H1 (cell line): ENCODE measurements around the gene IGSF1. TPM values are rescaled to one million over a fixed set of nuclear protein-coding genes. Genes with fewer than 3 reads are reported as not detected.

ENCODE experiments used
- CTCF ChIA-PET: fragments of 300-600 bp; sonication (Branson Sonifier 250); formaldehyde crosslinking; loops from one replicate; lab custom pipeline; 2021; ENCODE audit not compliant: partially characterized antibody; lab: Charles Lee
- POLR2A ChIA-PET: fragments of 300-600 bp; sonication (Branson Sonifier 250); formaldehyde crosslinking; loops from one replicate; lab custom pipeline; 2021; ENCODE audit warnings: inconsistent platforms; ENCODE audit not compliant: partially characterized antibody; lab: Charles Lee
- DNase-seq, 2 experiments: peaks; one replicate each; pipeline versions ENCODE4 v3.0.0 to v3.0.0-alpha.2; 2010 to 2022; ENCODE audit warnings: low spot score in 2 of 2, low read depth in 1 of 2, mixed read lengths in 1 of 2
- FAIRE-seq: peaks from 2 replicates; lab custom pipeline; 2011; peaks lifted over from hg19 to GRCh38; lab: Jason Lieb, UNC
- H2AFZ ChIP-seq: 2 replicates; pipeline ENCODE4 v1.8.1; 2012; ENCODE audit warnings: low read length, inconsistent platforms
- H2AK5ac ChIP-seq: 2 replicates; pipeline ENCODE4 v1.6.1; 2013; ENCODE audit warnings: low read depth, low read length
- H2BK120ac ChIP-seq: replicated peaks from 2 replicates; pipeline ENCODE3; 2013; ENCODE audit warnings: low read depth, low read length, inconsistent platforms
- H2BK12ac ChIP-seq: 2 replicates; pipeline ENCODE4 v1.6.1; 2013; ENCODE audit warnings: low read depth, low read length
- H2BK15ac ChIP-seq: 2 replicates; pipeline ENCODE4 v1.6.1; 2013; ENCODE audit warnings: low read length
- H2BK20ac ChIP-seq: 2 replicates; pipeline ENCODE4 v1.6.1; 2013; ENCODE audit warnings: low read length
- H2BK5ac ChIP-seq: 2 replicates; pipeline ENCODE4 v1.6.1; 2013; ENCODE audit warnings: low read depth, low read length
- H3K14ac ChIP-seq: 2 replicates; pipeline ENCODE4 v1.6.1; 2013; ENCODE audit warnings: inconsistent platforms; ENCODE audit not compliant: insufficient read length
- H3K18ac ChIP-seq: 2 replicates; pipeline ENCODE4 v1.6.1; 2013; ENCODE audit warnings: low read length; ENCODE audit errors: extremely low read depth
- H3K23ac ChIP-seq: 2 replicates; pipeline ENCODE4 v1.6.1; 2013; ENCODE audit warnings: inconsistent platforms; ENCODE audit not compliant: insufficient read length
- H3K23me2 ChIP-seq: 2 replicates; pipeline ENCODE4 v1.6.1; 2013; ENCODE audit warnings: low read depth, low read length
- H3K27ac ChIP-seq: 2 replicates; pipeline ENCODE4 v1.6.1; 2011; ENCODE audit warnings: low read depth, low read length, inconsistent platforms
- H3K27me3 ChIP-seq, 4 experiments: replicated peaks in 1 of 4; 1 replicate in 1 of 4; 2 replicates in 3 of 4; pipeline versions ENCODE4 v1.6.1 to v1.8.1; 2011 to 2013; ENCODE audit warnings: low read length in 3 of 4, mild to moderate bottlenecking in 3 of 4, inconsistent platforms in 2 of 4, mixed read lengths in 2 of 4, moderate library complexity in 1 of 4; ENCODE audit not compliant: control insufficient read depth in 3 of 4, insufficient read depth in 3 of 4; ENCODE audit errors: extremely low read depth in 1 of 4
- H3K36me3 ChIP-seq, 4 experiments: 2 replicates each; pipeline versions ENCODE4 v1.6.1 to v1.8.1; 2011 to 2013; ENCODE audit warnings: mild to moderate bottlenecking in 4 of 4, low read length in 3 of 4, moderate library complexity in 2 of 4, control low read depth in 1 of 4, inconsistent platforms in 1 of 4; ENCODE audit not compliant: insufficient read depth in 4 of 4, control insufficient read depth in 2 of 4
- H3K4ac ChIP-seq: replicated peaks from 2 replicates; pipeline ENCODE3; 2013; ENCODE audit warnings: low read length, low read depth, mixed read lengths, inconsistent platforms; ENCODE audit not compliant: insufficient read length
- H3K4me1 ChIP-seq, 4 experiments: replicated peaks in 1 of 4; 1 replicate in 1 of 4; 2 replicates in 3 of 4; pipeline versions ENCODE4 v1.6.1 to v1.8.1; 2011 to 2013; ENCODE audit warnings: low read length in 3 of 4, inconsistent platforms in 2 of 4, mixed read lengths in 1 of 4; ENCODE audit not compliant: insufficient read depth in 4 of 4, control insufficient read depth in 3 of 4
- H3K4me2 ChIP-seq, 2 experiments: 2 replicates each; pipeline versions ENCODE4 v1.6.1 to v1.8.1; 2011 to 2013; ENCODE audit warnings: low read depth in 2 of 2, low read length in 2 of 2, control low read depth in 1 of 2, inconsistent platforms in 1 of 2, mild to moderate bottlenecking in 1 of 2; ENCODE audit not compliant: insufficient read depth in 1 of 2
- H3K4me3 ChIP-seq, 4 experiments: fragments of 200-600, 300-600 bp in 1 of 4; sonication (generic), shearing (Covaris generic), sonication (Bioruptor Twin) in 1 of 4; 2 replicates each; pipeline versions ENCODE4 v1.5.1 to v1.8.1; 2011 to 2016; ENCODE audit warnings: low read length in 4 of 4, low read depth in 3 of 4, control low read depth in 2 of 4, inconsistent platforms in 2 of 4, mild to moderate bottlenecking in 2 of 4, mixed read lengths in 1 of 4, moderate library complexity in 1 of 4; ENCODE audit not compliant: insufficient read depth in 2 of 4; ENCODE audit errors: extremely low read depth in 1 of 4
- H3K56ac ChIP-seq: replicated peaks from 2 replicates; pipeline ENCODE3; 2013; ENCODE audit warnings: low read depth, mild to moderate bottlenecking, mixed read lengths, low read length, inconsistent platforms; ENCODE audit not compliant: insufficient read length
- H3K79me1 ChIP-seq: 2 replicates; pipeline ENCODE4 v1.6.1; 2013; ENCODE audit warnings: low read depth, low read length, control low read depth
- H3K79me2 ChIP-seq, 2 experiments: 2 replicates each; pipeline versions ENCODE4 v1.6.1 to v1.8.1; 2012 to 2013; ENCODE audit warnings: low read length in 2 of 2, mild to moderate bottlenecking in 2 of 2, inconsistent platforms in 1 of 2; ENCODE audit not compliant: insufficient read depth in 2 of 2, control insufficient read depth in 1 of 2
- H3K9ac ChIP-seq, 4 experiments: replicated peaks in 1 of 4; 1 replicate in 1 of 4; 2 replicates in 3 of 4; pipeline versions ENCODE4 v1.6.1 to v1.8.1; 2011 to 2013; ENCODE audit warnings: low read depth in 3 of 4, low read length in 3 of 4, control low read depth in 2 of 4, mild to moderate bottlenecking in 2 of 4, moderate library complexity in 2 of 4, inconsistent platforms in 1 of 4; ENCODE audit errors: extremely low read depth in 1 of 4
- H3K9me3 ChIP-seq, 2 experiments: 2 replicates each; pipeline versions ENCODE4 v1.6.1 to v1.8.1; 2012 to 2013; ENCODE audit warnings: mild to moderate bottlenecking in 2 of 2, moderate library complexity in 2 of 2, control low read depth in 1 of 2, inconsistent platforms in 1 of 2, low read depth in 1 of 2, low read length in 1 of 2, mixed read lengths in 1 of 2; ENCODE audit not compliant: insufficient read depth in 2 of 2
- H4K20me1 ChIP-seq, 2 experiments: replicated peaks in 1 of 2; 2 replicates each; pipeline versions ENCODE3 to v1.8.1; 2011 to 2013; ENCODE audit warnings: inconsistent platforms in 2 of 2, low read length in 2 of 2, mild to moderate bottlenecking in 1 of 2; ENCODE audit not compliant: insufficient read depth in 2 of 2, control insufficient read depth in 1 of 2
- H4K5ac ChIP-seq: 2 replicates; pipeline ENCODE4 v1.6.1; 2013; ENCODE audit warnings: low read length, low read depth, mixed read lengths, inconsistent platforms; ENCODE audit not compliant: insufficient read length
- H4K8ac ChIP-seq: 2 replicates; pipeline ENCODE4 v1.8.0; 2013; ENCODE audit warnings: mild to moderate bottlenecking, moderate library complexity, low read length, inconsistent platforms; ENCODE audit not compliant: insufficient read depth; ENCODE audit errors: extremely low read depth
- H4K91ac ChIP-seq: replicated peaks from 2 replicates; pipeline ENCODE3; 2013; ENCODE audit warnings: low read length, mixed read lengths, inconsistent platforms; ENCODE audit not compliant: insufficient read length
- CEBPB ChIP-seq: IDR thresholded peaks from 2 replicates; pipeline ENCODE4 v1.6.1; 2012; ENCODE audit warnings: low read depth, low read length
- EP300 ChIP-seq, 2 experiments: IDR thresholded peaks; 1 replicate in 1 of 2; 2 replicates in 1 of 2; pipeline ENCODE4 v1.6.1; 2011 to 2012; ENCODE audit warnings: low read depth in 2 of 2, low read length in 2 of 2, mild to moderate bottlenecking in 2 of 2, borderline replicate concordance in 1 of 2, inconsistent platforms in 1 of 2, moderate library complexity in 1 of 2
- POLR2AphosphoS5 ChIP-seq: IDR thresholded peaks from 2 replicates; pipeline ENCODE4 v1.6.1; 2011; ENCODE audit warnings: low read depth, low read length
- SIN3A ChIP-seq, 2 experiments: IDR thresholded peaks in 1 of 2; conservative IDR thresholded peaks in 1 of 2; 2 replicates each; pipeline ENCODE4 v1.6.1; 2011 to 2012; ENCODE audit warnings: low read length in 2 of 2, improper control_type of control experiment in 1 of 2, low read depth in 1 of 2, mild to moderate bottlenecking in 1 of 2
- SP4 ChIP-seq: IDR thresholded peaks from 2 replicates; pipeline ENCODE4 v1.6.1; 2012; ENCODE audit warnings: low read length, inconsistent platforms
- YY1 ChIP-seq: IDR thresholded peaks from 2 replicates; pipeline ENCODE4 v1.6.1; 2011; ENCODE audit warnings: low read depth, mild to moderate bottlenecking, low read length
- ZNF274 ChIP-seq: IDR thresholded peaks from 2 replicates; pipeline ENCODE4 v1.7.0; 2012; ENCODE audit warnings: low read length, borderline replicate concordance; ENCODE audit errors: extremely low read depth
- WGBS, 2 experiments: shearing (Covaris generic) in 1 of 2; methylation state at CpG; one replicate each; pipeline versions ENCODE4 v1.1.6 to v1.1.7; 2013 to 2015; ENCODE audit warnings: low lambda C conversion rate in 2 of 2, mixed read lengths in 2 of 2, inconsistent platforms in 1 of 2, low coverage in 1 of 2, missing lambda C conversion rate in 1 of 2; ENCODE audit not compliant: insufficient replicate concordance in 2 of 2, insufficient coverage in 1 of 2, insufficient read length in 1 of 2; ENCODE audit errors: extremely low coverage in 1 of 2, missing lambda C conversion rate in 1 of 2; 5-methylcytosine and 5-hydroxymethylcytosine counted together
- polyA plus RNA-seq, 7 experiments: library from polyadenylated mRNA; depleted of rRNA in 3 of 7; stranded (reverse) in 5 of 7; unstranded in 2 of 7; fragments of >200 nt in 5 of 7; fragments of 200-250 nt in 2 of 7; gene quantifications; 1 replicate in 5 of 7; 2 replicates in 1 of 7; 4 replicates in 1 of 7; pipeline versions ENCODE4 v1.2.1 to v1.2.3, GENCODE V29; 2011 to 2013; ENCODE audit warnings: missing spikeins in 2 of 7, mixed read lengths in 2 of 7
- total RNA-seq: library from RNA; stranded (reverse); fragmentation: NEBNext Ultra II Directional; extraction: Animal tissue kit (Norgen Biotek cat#: 25700); gene quantifications from 2 replicates; pipeline ENCODE4 v1.2.1, GENCODE V29; 2021

The IGSF1 gene
- total and polyA plus RNA-seq, 2 of the 8 experiments (the other 6 are each of a cell fraction or from before 2014, with no cell fraction given), result 23.1 to 39.9 TPM

DNA sequence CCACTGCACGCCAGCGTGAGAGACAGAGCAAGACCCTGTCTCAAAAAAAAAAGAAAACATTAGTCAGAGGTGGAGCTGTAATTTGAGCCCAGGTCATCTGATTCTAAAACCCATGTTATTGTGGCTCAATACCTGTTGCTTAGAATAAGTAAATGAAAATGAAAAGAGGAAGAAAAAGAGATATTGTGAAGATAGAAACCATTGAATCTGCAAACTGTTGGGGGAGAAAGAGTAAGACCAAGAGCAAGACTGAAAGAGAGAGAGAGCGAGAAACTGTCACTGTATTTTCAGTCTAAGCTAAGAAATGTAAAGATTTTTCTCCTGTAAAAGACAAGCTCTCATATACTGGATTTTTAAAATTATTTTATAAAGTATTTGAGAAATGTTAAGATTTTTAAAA is 9.7 kb upstream of the IGSF1 start:
- Histone ChIP-seq H3K9me3 (no peaks in the 10 kb centered on the region), H2BK15ac (no peak overlapping the region), H3K56ac (no peak overlapping the region), H2BK120ac (no peak overlapping the region), H3K4me2 (no peak overlapping the region), H2BK20ac (no peak overlapping the region), H2AK5ac (no peak overlapping the region), H3K4ac (no peak overlapping the region), H3K4me1 (no peaks in the 10 kb centered on the region; a peak in 1 of 7 replicates), H3K9ac (no peak overlapping the region), H3K27me3 (no peaks in the 10 kb centered on the region), H3K79me1 (no peaks in the 10 kb centered on the region), H3K4me3 (no peak overlapping the region), H3K23me2 (no peaks in the 10 kb centered on the region), H4K20me1 (no peaks in the 10 kb centered on the region), H4K5ac (no peak overlapping the region), H2AFZ (no peak overlapping the region), H3K23ac (no peak overlapping the region), H2BK12ac (no peak overlapping the region), H3K79me2 (no peaks in the 10 kb centered on the region), H4K91ac (no peak overlapping the region), H3K27ac (no peak overlapping the region), H3K36me3 (no peaks in the 10 kb centered on the region), H3K14ac (no peak overlapping the region), H2BK5ac (no peak overlapping the region), H3K18ac (no peak overlapping the region), H4K8ac (no peak overlapping the region)
- DNase-seq (no peak), FAIRE-seq (peak; percentile 45)
- CTCF ChIA-PET, result interaction anchor here (0.9 kb wide), 1 partner anchor 36 kb away, joined by 4 read pairs; no protein-coding TSS in a partner anchor
- WGBS, 2 experiments, result 85% methylated on average over 2 of the region's 3 CpGs; no CpG with 5 or more reads in 1 of the 2 experiments
- no peak for TF ChIP-seq YY1
- TF ChIP-seq SIN3A (conservative IDR thresholded peaks at IDR 0.05 in 1 of 2, IDR thresholded peaks at IDR 0.05 in 1 of 2; ENCODE audit: low read depth in 1 of 2, low read length in 2 of 2), result no peak
- TF ChIP-seq POLR2AphosphoS5, result no peak
- no peak for TF ChIP-seq EP300 (IDR thresholded peaks at IDR 0.05; ENCODE audit: borderline replicate concordance in 1 of 2, low read depth in 2 of 2, low read length in 2 of 2)
- no peak for TF ChIP-seq CEBPB
- TF ChIP-seq SP4, result no peak
- no peak for TF ChIP-seq ZNF274
- POLR2A ChIA-PET, result interaction anchor here (1.6 kb wide), 1 partner anchor 10 kb away, joined by 5 read pairs; the partner anchor contains the start of gene IGSF1
